NB4 (cell line): ENCODE results near the gene DSTN.

ENCODE experiments used
- DNase-seq: peaks from one replicate; pipeline ENCODE4 v3.0.0; 2010; ENCODE audit warnings: low read depth
- H3K4me3 ChIP-seq: one replicate; pipeline ENCODE4 v1.5.1; 2011; ENCODE audit warnings: mild to moderate bottlenecking, low read depth, low read length, moderate library complexity
- MYC ChIP-seq: IDR thresholded peaks from 2 replicates; pipeline ENCODE4 v1.6.1; 2011; ENCODE audit warnings: low read depth, low read length
- POLR2A ChIP-seq: IDR thresholded peaks from 2 replicates; pipeline ENCODE4 v1.6.1; 2011; ENCODE audit warnings: mild to moderate bottlenecking; ENCODE audit not compliant: insufficient read length; ENCODE audit errors: extremely low read depth
- TF ChIP-seq, protein P1 (sequence below): IDR thresholded peaks from 2 replicates; pipeline ENCODE4 v1.6.1; 2011; ENCODE audit warnings: low read depth, low read length
- TF ChIP-seq, protein P2 (sequence below): IDR thresholded peaks from one replicate; pipeline ENCODE4 v1.5.1; 2012; ENCODE audit warnings: low read depth, low read length

DSTN gene

DNA sequence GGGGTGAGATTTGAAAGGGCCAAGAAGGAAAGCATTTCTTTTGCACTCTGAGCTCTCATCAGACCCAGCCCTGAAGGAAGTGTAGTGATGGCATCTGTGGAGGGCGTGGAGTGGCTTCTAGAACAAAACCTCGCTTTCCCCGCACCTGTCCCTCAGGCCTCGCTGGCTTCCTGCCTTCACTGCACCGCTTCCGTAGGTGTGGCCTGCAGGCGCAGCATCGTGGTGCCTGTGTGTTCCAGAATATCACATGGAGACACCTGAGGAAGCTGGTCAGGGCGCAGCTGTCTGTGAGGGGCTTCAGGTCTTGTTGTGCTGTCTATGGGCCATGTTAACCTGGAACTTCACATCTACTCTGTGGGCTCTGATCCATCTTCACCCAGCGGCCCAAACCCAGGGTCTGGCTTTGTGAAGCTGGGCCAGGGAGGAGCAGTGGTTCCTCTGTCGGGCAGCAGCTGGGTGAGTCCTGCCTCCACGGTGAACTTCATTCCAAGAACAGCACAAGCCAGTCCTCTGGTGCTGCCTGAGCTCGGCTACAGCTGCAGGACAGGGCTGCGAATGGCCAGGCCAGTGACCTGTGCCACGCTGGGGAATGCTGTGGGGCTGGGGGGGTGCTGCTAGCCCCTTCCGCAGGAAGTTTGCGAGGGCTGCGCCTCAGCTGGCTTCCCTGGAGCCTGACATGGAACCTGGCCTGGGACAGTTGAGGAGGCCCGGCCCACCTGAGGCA lies 40.9 kb downstream of the DSTN start:
- H3K4me3 ChIP-seq = no peak overlapping the region
- no peak for DNase-seq
- TF ChIP-seq POLR2A = no peak

DNA sequence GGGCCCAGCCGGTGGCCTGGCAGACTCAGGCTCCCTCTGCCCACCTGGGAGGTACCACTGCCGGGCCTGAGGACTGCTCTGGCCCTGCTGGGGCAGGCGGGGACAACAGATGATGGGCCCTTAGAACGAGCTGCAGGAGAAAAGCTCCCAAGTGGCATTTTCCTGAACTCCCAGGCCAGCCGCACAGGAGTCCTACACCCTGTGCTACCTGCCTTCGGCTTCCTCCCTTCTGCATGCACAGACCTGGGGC lies 41.3 kb downstream of the DSTN start:
- TF ChIP-seq, protein P1, sequence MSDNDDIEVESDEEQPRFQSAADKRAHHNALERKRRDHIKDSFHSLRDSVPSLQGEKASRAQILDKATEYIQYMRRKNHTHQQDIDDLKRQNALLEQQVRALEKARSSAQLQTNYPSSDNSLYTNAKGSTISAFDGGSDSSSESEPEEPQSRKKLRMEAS = no peak
- TF ChIP-seq POLR2A (no peak), MYC (no peak)
- TF ChIP-seq, protein P2, sequence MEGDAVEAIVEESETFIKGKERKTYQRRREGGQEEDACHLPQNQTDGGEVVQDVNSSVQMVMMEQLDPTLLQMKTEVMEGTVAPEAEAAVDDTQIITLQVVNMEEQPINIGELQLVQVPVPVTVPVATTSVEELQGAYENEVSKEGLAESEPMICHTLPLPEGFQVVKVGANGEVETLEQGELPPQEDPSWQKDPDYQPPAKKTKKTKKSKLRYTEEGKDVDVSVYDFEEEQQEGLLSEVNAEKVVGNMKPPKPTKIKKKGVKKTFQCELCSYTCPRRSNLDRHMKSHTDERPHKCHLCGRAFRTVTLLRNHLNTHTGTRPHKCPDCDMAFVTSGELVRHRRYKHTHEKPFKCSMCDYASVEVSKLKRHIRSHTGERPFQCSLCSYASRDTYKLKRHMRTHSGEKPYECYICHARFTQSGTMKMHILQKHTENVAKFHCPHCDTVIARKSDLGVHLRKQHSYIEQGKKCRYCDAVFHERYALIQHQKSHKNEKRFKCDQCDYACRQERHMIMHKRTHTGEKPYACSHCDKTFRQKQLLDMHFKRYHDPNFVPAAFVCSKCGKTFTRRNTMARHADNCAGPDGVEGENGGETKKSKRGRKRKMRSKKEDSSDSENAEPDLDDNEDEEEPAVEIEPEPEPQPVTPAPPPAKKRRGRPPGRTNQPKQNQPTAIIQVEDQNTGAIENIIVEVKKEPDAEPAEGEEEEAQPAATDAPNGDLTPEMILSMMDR = no peak
- no peak overlapping the region for H3K4me3 ChIP-seq

DNA sequence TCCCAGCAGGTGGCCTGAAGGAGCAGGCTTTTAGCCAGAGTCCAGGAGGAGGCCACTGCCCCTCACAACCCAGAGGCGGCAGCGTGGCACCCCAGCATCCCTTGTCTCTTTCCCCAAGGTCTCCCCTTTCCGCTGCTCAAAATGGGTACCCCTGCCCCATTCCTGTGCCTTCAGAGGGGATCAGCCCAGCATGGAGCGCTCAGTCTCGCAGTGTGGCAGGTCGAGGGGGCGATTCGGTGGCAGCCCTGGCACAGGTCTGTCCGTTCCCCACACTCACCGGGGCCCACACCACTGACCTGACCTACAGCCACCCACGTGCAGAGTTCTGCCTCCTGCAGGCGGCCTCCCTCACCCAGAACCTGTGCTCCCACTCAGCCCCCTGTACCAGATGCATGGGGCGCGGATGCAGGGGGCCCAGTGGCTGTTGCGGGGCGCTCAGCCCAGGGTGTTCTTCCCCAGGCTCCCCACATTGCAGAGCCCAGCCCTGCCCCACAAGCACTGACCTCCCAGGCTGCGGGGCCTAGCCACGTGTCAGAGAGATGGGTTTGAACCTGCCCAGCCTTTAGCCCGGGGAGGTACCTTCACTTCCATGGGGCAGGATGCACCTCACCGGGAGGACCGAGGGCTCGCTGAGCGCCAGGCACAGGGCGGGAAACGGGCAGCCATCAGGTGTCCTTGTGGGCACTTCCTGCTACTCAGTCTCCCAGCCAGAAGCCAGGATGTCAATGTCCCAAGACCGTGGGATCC lies 41.8 kb downstream of the DSTN start:
- H3K4me3 ChIP-seq = no peak overlapping the region
- no peak for DNase-seq
- TF ChIP-seq MYC = no peak
- TF ChIP-seq, protein P1 = no peak
- TF ChIP-seq, protein P2 = no peak

More for the DNA sequence above, 41.3 kb downstream of the DSTN start:
- no peak for DNase-seq

DNA sequence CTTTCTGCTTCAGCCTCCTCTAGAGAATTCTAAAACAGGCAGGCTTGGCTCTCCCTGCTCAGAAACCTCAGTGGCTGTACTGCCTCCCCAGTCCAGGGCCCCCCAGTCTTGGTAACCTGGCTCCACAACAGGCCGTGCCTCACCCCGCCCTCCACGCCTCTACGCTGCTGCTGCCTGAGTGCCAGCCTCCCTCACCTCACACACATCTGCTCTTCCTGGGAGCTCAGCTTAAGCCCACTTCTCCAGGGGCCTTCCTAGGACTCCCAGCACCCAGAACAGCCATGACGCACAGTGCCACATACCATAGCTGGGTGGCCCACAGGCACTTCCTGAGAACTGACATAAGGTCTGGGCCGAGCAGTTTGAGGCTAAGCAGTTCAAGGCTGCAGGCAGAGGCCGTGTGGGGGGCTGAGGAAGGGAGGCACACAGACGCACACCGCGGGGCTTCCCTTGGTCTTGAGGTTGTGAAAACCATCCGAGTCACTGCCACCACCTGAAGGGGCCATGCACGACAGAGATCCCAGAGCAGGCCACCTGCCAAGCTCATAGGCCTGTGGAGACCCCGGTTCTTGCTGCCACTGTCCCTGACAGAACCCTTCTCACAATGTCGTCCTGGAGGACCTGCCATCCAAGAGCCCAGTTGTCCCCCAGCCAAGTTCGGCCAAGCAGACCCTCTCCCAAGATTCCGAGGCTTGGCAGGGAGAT lies 42.6 kb downstream of the DSTN start:
- no peak for TF ChIP-seq POLR2A
- TF ChIP-seq MYC = peak; percentile 70
- TF ChIP-seq, protein P1 = peak; percentile 55; the same call in 1 of the 2 replicates
- TF ChIP-seq, protein P2 = no peak
- no peak overlapping the region for H3K4me3 ChIP-seq
- peak; percentile 71 for DNase-seq

DNA sequence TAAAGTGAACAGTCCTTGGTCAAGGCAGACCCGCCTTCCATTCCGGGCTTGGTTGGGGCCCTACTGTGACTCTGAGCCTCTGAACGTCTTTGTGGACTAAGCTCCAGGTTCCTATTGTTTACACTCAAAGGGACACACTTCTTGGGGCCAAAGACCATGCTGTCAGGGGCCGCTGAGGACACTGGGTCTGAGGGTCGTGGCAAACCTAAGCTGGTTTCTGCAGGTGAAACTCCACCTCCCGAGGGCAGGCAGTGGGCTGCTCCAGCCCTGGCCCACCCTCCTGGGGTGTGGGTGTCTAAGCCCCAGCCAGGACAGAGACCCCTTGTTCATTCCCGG lies 43.1 kb downstream of the DSTN start:
- DNase-seq = no peak
- H3K4me3 ChIP-seq = no peak overlapping the region

More for the DNA sequence above, 43.1 kb downstream of the DSTN start:
- TF ChIP-seq, protein P1 = no peak
- TF ChIP-seq MYC (no peak), POLR2A (no peak)
- TF ChIP-seq, protein P2 = no peak
